ENCODE data around the gene ROBO4. TPM values are rescaled to one million over a fixed set of nuclear protein-coding genes. Genes with fewer than 3 reads are reported as not detected.

The ROBO4 gene
- total and polyA plus RNA-seq, 11 donors = 16.3 to 63.5 (median 21.8) TPM

GRCh38 chr11:124839972-124840621, 57.6 kb downstream of the ROBO4 start:
- 7 to 14% (median 11%) methylated on average over 18 to 20 of the region's 20 CpGs for WGBS, 4 donors
- no peaks in the 10 kb centered on the region for H3K9me3 ChIP-seq
- intact Hi-C loops (cut with DNase I) = loop anchor here in 8 of 10 donors (5.0 to 10.0 kb wide), 5 partner anchors 75 to 198 kb away; partner anchors contain the start of gene ESAM (in 4 of the 8)
- no peaks in the 10 kb centered on the region for H3K36me3 ChIP-seq
- DNase-seq (no peak), ATAC-seq (no peak)
- H3K27me3 ChIP-seq = peaks cover 42 to 80% (median 71%) of the 10 kb centered on the region in 9 donors
- no peak for TF ChIP-seq CTCF (IDR thresholded peaks at IDR 0.05)
- TF ChIP-seq POLR2A (IDR thresholded peaks at IDR 0.05) = no peak
- H3K4me3 ChIP-seq = peak overlapping the region; percentile 15 to 52 (median 41)
- peaks cover 6 to 27% (median 17%) of the 10 kb centered on the region in 12 donors for H3K4me1 ChIP-seq
- H3K27ac ChIP-seq = no peak overlapping the region

- peak in 1 of 5 donors; percentile 20 for DNase-seq
- WGBS, 4 donors = 1 to 5% (median 1%) methylated on average over 29 to 87 of the region's 87 CpGs
- intact Hi-C loops (cut with DNase I) = loop anchor here in 8 of 10 donors (5.0 to 10.0 kb wide), 5 partner anchors 75 to 197 kb away; partner anchors contain the start of gene ESAM (in 4 of the 8)
- Histone ChIP-seq H3K4me1 (peaks cover 6 to 27% (median 17%) of the 10 kb centered on the region in 12 donors), H3K9me3 (no peaks in the 10 kb centered on the region), H3K27ac (no peak overlapping the region), H3K4me3 (peak overlapping the region; percentile 15 to 52 (median 41)), H3K36me3 (no peaks in the 10 kb centered on the region), H3K27me3 (peaks cover 35 to 75% (median 63%) of the 10 kb centered on the region in 9 donors)
- TF ChIP-seq CTCF (IDR thresholded peaks at IDR 0.05) = no peak
- no peak for TF ChIP-seq POLR2A (IDR thresholded peaks at IDR 0.05)
- ATAC-seq = peak in 2 of 4 donors; percentile 5 to 23
These were observed 58.3 kb downstream of the ROBO4 start for GRCh38 chr11:124839128-124839971.

- no peak for ATAC-seq
- peak overlapping the region in 6 of 12 donors; percentile 37 to 51 (median 48) for H3K4me3 ChIP-seq
- intact Hi-C loops (cut with DNase I) = loop anchor here in 8 of 10 donors (5.0 to 10.0 kb wide), 5 partner anchors 74 to 196 kb away; partner anchors contain the start of gene ESAM (in 4 of the 8)
- peaks cover 32 to 72% (median 57%) of the 10 kb centered on the region in 9 donors for H3K27me3 ChIP-seq
- no peaks in the 10 kb centered on the region for H3K36me3 ChIP-seq
- TF ChIP-seq CTCF (IDR thresholded peaks at IDR 0.05) (no peak), POLR2A (IDR thresholded peaks at IDR 0.05) (no peak)
- H3K9me3 ChIP-seq = no peaks in the 10 kb centered on the region
- H3K27ac ChIP-seq = no peak overlapping the region
- DNase-seq = no peak
- whole genome bisulfite sequencing, 4 donors = 28 to 37% (median 30%) methylated on average over 5 of the region's 5 CpGs
- H3K4me1 ChIP-seq = peaks cover 6 to 27% (median 17%) of the 10 kb centered on the region in 12 donors
These were observed 58.9 kb downstream of the ROBO4 start for GRCh38 chr11:124838805-124839127.

- TF ChIP-seq CTCF (IDR thresholded peaks at IDR 0.05) (peak in 1 of 12 donors; percentile 20), POLR2A (IDR thresholded peaks at IDR 0.05) (no peak)
- H3K27me3 ChIP-seq = peaks cover 23 to 70% (median 45%) of the 10 kb centered on the region in 9 donors
- H3K4me3 ChIP-seq = no peak overlapping the region
- intact Hi-C loops (cut with DNase I) = loop anchor here (1.0 to 10.0 kb wide), 11 partner anchors 37 to 195 kb away; partner anchors contain the start of genes ESAM (in 6 of the 10) and MSANTD2 (in 2 of the 10)
- WGBS, 4 donors = 14 to 35% (median 24%) methylated on average over 3 of the region's 3 CpGs
- no peaks in the 10 kb centered on the region for H3K9me3 ChIP-seq
- H3K36me3 ChIP-seq = no peaks in the 10 kb centered on the region
- DNase-seq (peak in 1 of 5 donors; percentile 26), ATAC-seq (peak in 3 of 4 donors; percentile 53 to 71 (median 69))
- no peak overlapping the region for H3K27ac ChIP-seq
- peaks cover 6 to 20% (median 15%) of the 10 kb centered on the region in 12 donors for H3K4me1 ChIP-seq
These were observed 60.2 kb downstream of the ROBO4 start for GRCh38 chr11:124837491-124837856.
